GM12878 (cell line): ENCODE data around the gene ATP2A2. TPM values are rescaled to one million over a fixed set of nuclear protein-coding genes. Genes with fewer than 3 reads are reported as not detected.

ENCODE experiments used
- ATAC-seq: fragments of 200-7000 bp; cut with Tn5 transposase; 3 replicates; pipeline ENCODE4 v1.9.1; 2020; ENCODE audit warnings: mild to moderate bottlenecking, moderate library complexity
- BruUV-seq: library from RNA; stranded (reverse); fragments of 400-500 nt; replicated peaks from 2 replicates; lab custom pipeline; 2021; lab: Mats Ljungman, UMichigan
- CTCF ChIA-PET: fragments of 300-600 bp; sonication (Branson Sonifier 250); formaldehyde crosslinking; extraction: SDS; loops from one replicate; lab custom pipeline; 2021; ENCODE audit warnings: inconsistent platforms; lab: Yijun Ruan, JAX
- POLR2A ChIA-PET: fragments of 350-600 bp; formaldehyde crosslinking; extraction: SDS; loops from one replicate; lab custom pipeline; 2021; ENCODE audit warnings: inconsistent platforms; lab: Charles Lee
- RAD21 ChIA-PET: fragments of 300-600 bp; sonication (Branson Sonifier 250); formaldehyde crosslinking; loops from one replicate; lab custom pipeline; 2023; ENCODE audit warnings: antibody characterized with exemption; ENCODE audit not compliant: unreplicated experiment; lab: Charles Lee
- SMC1A ChIA-PET: fragments of 300-600 bp; sonication (Branson Sonifier 250); formaldehyde crosslinking; loops from one replicate; lab custom pipeline; 2023; ENCODE audit not compliant: unreplicated experiment, uncharacterized antibody; lab: Charles Lee
- DNase-seq: peaks from one replicate; pipeline ENCODE4 v3.0.0-alpha.2; 2011; ENCODE audit warnings: low read depth, low spot score
- FAIRE-seq: peaks from 3 replicates; lab custom pipeline; 2011; peaks lifted over from hg19 to GRCh38; lab: Jason Lieb, UNC
- H2AFZ ChIP-seq: 2 replicates; pipeline ENCODE4 v1.6.0; 2011; ENCODE audit warnings: low read depth, low read length, control low read depth; ENCODE audit not compliant: control insufficient read depth
- H3K27ac ChIP-seq: 2 replicates; pipeline ENCODE4 v1.5.1; 2011; ENCODE audit warnings: control low read depth; ENCODE audit not compliant: control insufficient read depth, insufficient read depth
- H3K27me3 ChIP-seq, 2 experiments: replicated peaks in 1 of 2; 2 replicates each; pipeline versions ENCODE4 v1.6.0 to v1.6.1; 2011; ENCODE audit warnings: low read length in 1 of 2; ENCODE audit not compliant: control insufficient read depth in 2 of 2, insufficient read depth in 2 of 2
- H3K36me3 ChIP-seq, 2 experiments: 2 replicates each; pipeline ENCODE4 v1.5.1; 2011; ENCODE audit warnings: low read length in 1 of 2; ENCODE audit not compliant: control insufficient read depth in 2 of 2, insufficient read depth in 2 of 2
- H3K4me1 ChIP-seq: 2 replicates; pipeline ENCODE4 v1.6.1; 2011; ENCODE audit warnings: mild to moderate bottlenecking, low read length, moderate library complexity, mixed read lengths; ENCODE audit not compliant: control insufficient read depth, insufficient read depth
- H3K4me2 ChIP-seq: 2 replicates; pipeline ENCODE4 v1.6.0; 2011; ENCODE audit warnings: control low read depth; ENCODE audit not compliant: control insufficient read depth, insufficient read depth
- H3K4me3 ChIP-seq: fragments of 200-600 bp; sonication (generic); 2 replicates; pipeline ENCODE4 v1.5.1; 2016
- H3K79me2 ChIP-seq: 2 replicates; pipeline ENCODE4 v1.6.0; 2011; ENCODE audit warnings: low read length; ENCODE audit not compliant: control insufficient read depth, insufficient read depth
- H3K9ac ChIP-seq: 2 replicates; pipeline ENCODE4 v1.8.0; 2011; ENCODE audit warnings: low read length, control low read depth, mixed read lengths; ENCODE audit not compliant: control insufficient read depth, insufficient read depth
- H3K9me3 ChIP-seq: replicated peaks from 3 replicates; pipeline ENCODE4 v1.5.1; 2011; ENCODE audit warnings: mild to moderate bottlenecking, low read length; ENCODE audit not compliant: control insufficient read depth, insufficient read depth
- H4K20me1 ChIP-seq: 2 replicates; pipeline ENCODE4 v1.6.0; 2011; ENCODE audit not compliant: control insufficient read depth, insufficient read depth
- EGR1 ChIP-seq, 2 experiments: IDR thresholded peaks; 1 replicate in 1 of 2; 2 replicates in 1 of 2; pipeline ENCODE4 v1.6.1; 2011 to 2012; ENCODE audit warnings: low read depth in 2 of 2, low read length in 2 of 2, borderline replicate concordance in 1 of 2, mild to moderate bottlenecking in 1 of 2, moderate library complexity in 1 of 2
- EP300 ChIP-seq, 2 experiments: fragments of 150-350 bp in 1 of 2; IDR thresholded peaks; 2 replicates each; pipeline ENCODE4 v1.6.1; 2011 to 2012; ENCODE audit warnings: low read depth in 2 of 2, low read length in 2 of 2, borderline replicate concordance in 1 of 2, improper control_type of control experiment in 1 of 2, inconsistent platforms in 1 of 2; ENCODE audit not compliant: control insufficient read depth in 1 of 2
- EZH2 ChIP-seq: IDR thresholded peaks from 2 replicates; pipeline ENCODE4 v1.6.1; 2012; ENCODE audit warnings: low read depth, mild to moderate bottlenecking, control low read depth, inconsistent platforms, low read length, borderline replicate concordance; ENCODE audit not compliant: control insufficient read depth
- HDAC2 ChIP-seq: fragments of 200-600 bp; sonication (generic); IDR thresholded peaks from 2 replicates; pipeline ENCODE4 v1.6.1; 2017
- MXI1 ChIP-seq: fragments of 150-350 bp; IDR thresholded peaks from 2 replicates; pipeline ENCODE4 v1.6.1; 2011; ENCODE audit warnings: low read depth, mild to moderate bottlenecking, inconsistent platforms, low read length, improper control_type of control experiment
- POLR2AphosphoS2 ChIP-seq: IDR thresholded peaks from 2 replicates; pipeline ENCODE4 v1.6.1; 2011; ENCODE audit warnings: low read depth, mild to moderate bottlenecking, low read length, improper control_type of control experiment, moderate library complexity
- RCOR1 ChIP-seq: conservative IDR thresholded peaks from 2 replicates; pipeline ENCODE4 v1.6.1; 2012; ENCODE audit warnings: low read depth, low read length, improper control_type of control experiment
- TCF12 ChIP-seq: IDR thresholded peaks from 2 replicates; pipeline ENCODE4 v1.6.1; 2011; ENCODE audit warnings: low read depth, mild to moderate bottlenecking, low read length
- WGBS: methylation state at CpG from one replicate; pipeline ENCODE4 v1.1.6; 2016; ENCODE audit warnings: low lambda C conversion rate; ENCODE audit not compliant: insufficient replicate concordance, insufficient coverage; ENCODE audit errors: missing lambda C conversion rate; 5-methylcytosine and 5-hydroxymethylcytosine counted together
- in situ Hi-C: fragments of 300-500 bp; cut with MboI; formaldehyde crosslinking; loops from 9 replicates; pipeline ENCODE4 v1.14.3; 2018; ENCODE audit warnings: mixed read lengths
- intact Hi-C: fragments of 100-400 bp; cut with micrococcal nuclease; formaldehyde crosslinking; loops from one replicate; pipeline ENCODE4 v1.14.2; 2022; ENCODE audit not compliant: unreplicated experiment
- polyA plus RNA-seq, 11 experiments: library from polyadenylated mRNA; depleted of rRNA in 4 of 11; unstranded in 6 of 11; stranded (reverse) in 5 of 11; fragments of >200 nt; fragmentation: Nextera tagmentation in 4 of 11; fragmentation: Illumina TruSeq in 1 of 11; extraction: Ambion mirVana in 4 of 11; extraction: Trizol in 1 of 11; gene quantifications; 1 replicate in 1 of 11; 2 replicates in 10 of 11; pipeline versions ENCODE4 v1.2.1 to v1.2.3, GENCODE V29; 2011 to 2016; ENCODE audit warnings: inconsistent platforms in 2 of 11, missing spikeins in 2 of 11, low read depth in 1 of 11
- total RNA-seq, 4 experiments: library from RNA; depleted of rRNA in 3 of 4; stranded (reverse); fragments of >200 nt in 3 of 4; fragmentation: Illumina TruSeq in 1 of 4; extraction: Trizol in 1 of 4; gene quantifications; 2 replicates each; pipeline versions ENCODE4 v1.2.1 to v1.2.3, GENCODE V29; 2013 to 2021
- TF ChIP-seq, protein P1 (sequence below): fragments of 450-650 bp; IDR thresholded peaks from 2 replicates; pipeline ENCODE4 v1.6.1; 2017; ENCODE audit warnings: antibody characterized with exemption, mild to moderate bottlenecking, moderate library complexity
- TF ChIP-seq, protein P2 (sequence below): fragments of 450-650 bp; IDR thresholded peaks from 2 replicates; pipeline ENCODE4 v1.6.1; 2016; ENCODE audit warnings: mild to moderate bottlenecking

ATP2A2 gene
- total and polyA plus RNA-seq, 10 of the 15 experiments (the other 5 are each of a cell fraction or from before 2014, with no cell fraction given) = 3.7 to 133 (median 34.4) TPM

DNA sequence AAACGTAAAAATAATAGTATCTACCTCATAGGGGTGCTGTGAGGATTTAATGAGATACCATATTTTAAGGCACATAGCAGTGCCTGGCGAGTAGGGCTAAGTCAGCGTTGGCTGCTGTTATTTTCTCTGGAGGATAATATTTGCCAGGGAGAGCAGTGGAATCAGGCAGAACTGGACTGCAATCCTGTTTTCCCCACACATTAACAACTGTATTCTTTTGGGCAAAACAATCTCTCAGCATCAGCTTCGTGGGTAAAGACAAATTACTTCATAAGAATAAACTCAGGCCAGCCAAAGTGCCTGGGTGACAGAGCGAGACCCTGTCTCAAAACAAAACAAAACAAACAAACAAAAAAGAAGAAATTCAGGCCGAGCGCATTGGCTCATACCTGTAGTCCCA, 29.7 kb upstream of the ATP2A2 start:
- Histone ChIP-seq H3K79me2 (no peaks in the 10 kb centered on the region), H3K27ac (no peak overlapping the region), H3K4me1 (no peaks in the 10 kb centered on the region), H3K27me3 (no peaks in the 10 kb centered on the region), H3K9me3 (no peaks in the 10 kb centered on the region), H3K4me3 (no peak overlapping the region), H3K36me3 (no peaks in the 10 kb centered on the region), H3K4me2 (no peak overlapping the region), H2AFZ (no peak overlapping the region), H3K9ac (no peak overlapping the region), H4K20me1 (no peaks in the 10 kb centered on the region)
- DNase-seq (no peak), ATAC-seq (no peak), FAIRE-seq (no peak)
- ChIA-PET SMC1A (no interaction called here), CTCF (interaction anchor here (1.0 kb wide), 2 partner anchors 151 to 180 kb away, joined by 3 to 5 read pairs; no protein-coding TSS in a partner anchor), RAD21 (no interaction called here), POLR2A (no interaction called here)
- in situ Hi-C loops (no loop called here), intact Hi-C loops (no loop called here)
- TF ChIP-seq RCOR1 = no peak
- TF ChIP-seq, protein P1, sequence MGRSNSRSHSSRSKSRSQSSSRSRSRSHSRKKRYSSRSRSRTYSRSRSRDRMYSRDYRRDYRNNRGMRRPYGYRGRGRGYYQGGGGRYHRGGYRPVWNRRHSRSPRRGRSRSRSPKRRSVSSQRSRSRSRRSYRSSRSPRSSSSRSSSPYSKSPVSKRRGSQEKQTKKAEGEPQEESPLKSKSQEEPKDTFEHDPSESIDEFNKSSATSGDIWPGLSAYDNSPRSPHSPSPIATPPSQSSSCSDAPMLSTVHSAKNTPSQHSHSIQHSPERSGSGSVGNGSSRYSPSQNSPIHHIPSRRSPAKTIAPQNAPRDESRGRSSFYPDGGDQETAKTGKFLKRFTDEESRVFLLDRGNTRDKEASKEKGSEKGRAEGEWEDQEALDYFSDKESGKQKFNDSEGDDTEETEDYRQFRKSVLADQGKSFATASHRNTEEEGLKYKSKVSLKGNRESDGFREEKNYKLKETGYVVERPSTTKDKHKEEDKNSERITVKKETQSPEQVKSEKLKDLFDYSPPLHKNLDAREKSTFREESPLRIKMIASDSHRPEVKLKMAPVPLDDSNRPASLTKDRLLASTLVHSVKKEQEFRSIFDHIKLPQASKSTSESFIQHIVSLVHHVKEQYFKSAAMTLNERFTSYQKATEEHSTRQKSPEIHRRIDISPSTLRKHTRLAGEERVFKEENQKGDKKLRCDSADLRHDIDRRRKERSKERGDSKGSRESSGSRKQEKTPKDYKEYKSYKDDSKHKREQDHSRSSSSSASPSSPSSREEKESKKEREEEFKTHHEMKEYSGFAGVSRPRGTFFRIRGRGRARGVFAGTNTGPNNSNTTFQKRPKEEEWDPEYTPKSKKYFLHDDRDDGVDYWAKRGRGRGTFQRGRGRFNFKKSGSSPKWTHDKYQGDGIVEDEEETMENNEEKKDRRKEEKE = no peak
- TF ChIP-seq POLR2AphosphoS2 = no peak
- no peak for TF ChIP-seq EGR1 (IDR thresholded peaks at IDR 0.05; ENCODE audit: borderline replicate concordance in 1 of 2, low read depth in 2 of 2, low read length in 2 of 2)
- no peak for TF ChIP-seq HDAC2
- no peak for TF ChIP-seq EP300 (IDR thresholded peaks at IDR 0.05; ENCODE audit: borderline replicate concordance in 1 of 2, control insufficient read depth in 1 of 2, low read depth in 2 of 2, low read length in 2 of 2)
- TF ChIP-seq, protein P2, sequence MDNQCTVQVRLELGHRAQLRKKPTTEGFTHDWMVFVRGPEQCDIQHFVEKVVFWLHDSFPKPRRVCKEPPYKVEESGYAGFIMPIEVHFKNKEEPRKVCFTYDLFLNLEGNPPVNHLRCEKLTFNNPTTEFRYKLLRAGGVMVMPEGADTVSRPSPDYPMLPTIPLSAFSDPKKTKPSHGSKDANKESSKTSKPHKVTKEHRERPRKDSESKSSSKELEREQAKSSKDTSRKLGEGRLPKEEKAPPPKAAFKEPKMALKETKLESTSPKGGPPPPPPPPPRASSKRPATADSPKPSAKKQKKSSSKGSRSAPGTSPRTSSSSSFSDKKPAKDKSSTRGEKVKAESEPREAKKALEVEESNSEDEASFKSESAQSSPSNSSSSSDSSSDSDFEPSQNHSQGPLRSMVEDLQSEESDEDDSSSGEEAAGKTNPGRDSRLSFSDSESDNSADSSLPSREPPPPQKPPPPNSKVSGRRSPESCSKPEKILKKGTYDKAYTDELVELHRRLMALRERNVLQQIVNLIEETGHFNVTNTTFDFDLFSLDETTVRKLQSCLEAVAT = no peak
- no peak for TF ChIP-seq MXI1
- no peak for TF ChIP-seq EZH2
- no peak for TF ChIP-seq TCF12
- WGBS = 57% methylated on average over 7 of the region's 7 CpGs
- no TSS peak for BruUV-seq
